HEK293T (cell line): ENCODE measurements around the gene RAB11FIP4.

Experiments
- CTCF ChIA-PET: fragments of 350-600 bp; formaldehyde crosslinking; extraction: SDS; loops from one replicate; lab custom pipeline; 2021; ENCODE audit warnings: antibody characterized with exemption, inconsistent platforms; lab: Yijun Ruan, JAX
- POLR2A ChIA-PET: fragments of 350-600 bp; formaldehyde crosslinking; extraction: SDS; loops from one replicate; lab custom pipeline; 2020; ENCODE audit warnings: antibody characterized with exemption, inconsistent platforms; lab: Yijun Ruan, JAX
- DNase-seq: peaks from one replicate; pipeline ENCODE4 v3.0.0; 2012; ENCODE audit warnings: mixed read lengths; ENCODE audit errors: extremely low spot score
- ARNT ChIP-seq: fragments of 450-650 bp; IDR thresholded peaks from 2 replicates; pipeline ENCODE4 v1.6.1; 2017; ENCODE audit warnings: mild to moderate bottlenecking
- BHLHE40 ChIP-seq: fragments of 450-650 bp; IDR thresholded peaks from 2 replicates; pipeline ENCODE4 v1.6.1; 2016; ENCODE audit warnings: mild to moderate bottlenecking, moderate library complexity, borderline replicate concordance
- CTBP1 ChIP-seq: fragments of 450-650 bp; IDR thresholded peaks from 2 replicates; pipeline ENCODE4 v1.6.1; 2016; ENCODE audit warnings: borderline replicate concordance
- ELF4 ChIP-seq: fragments of 450-650 bp; IDR thresholded peaks from 2 replicates; pipeline ENCODE4 v1.6.1; 2017; ENCODE audit warnings: antibody characterized with exemption
- FOXA1 ChIP-seq: fragments of 450-650 bp; IDR thresholded peaks from 2 replicates; pipeline ENCODE4 v1.6.1; 2016; ENCODE audit warnings: mild to moderate bottlenecking
- FOXK2 ChIP-seq: fragments of 450-650 bp; IDR thresholded peaks from 2 replicates; pipeline ENCODE4 v1.6.1; 2016; ENCODE audit warnings: mild to moderate bottlenecking
- FOXM1 ChIP-seq: fragments of 450-650 bp; IDR thresholded peaks from 2 replicates; pipeline ENCODE4 v1.6.1; 2017; ENCODE audit warnings: mild to moderate bottlenecking, borderline replicate concordance
- HDGF ChIP-seq: fragments of 450-650 bp; IDR thresholded peaks from 2 replicates; pipeline ENCODE4 v1.6.1; 2017; ENCODE audit warnings: antibody characterized with exemption, borderline replicate concordance
- L3MBTL2 ChIP-seq: fragments of 450-650 bp; conservative IDR thresholded peaks from 2 replicates; pipeline ENCODE4 v1.6.1; 2016; ENCODE audit warnings: mild to moderate bottlenecking
- LEF1 ChIP-seq: fragments of 450-650 bp; IDR thresholded peaks from 2 replicates; pipeline ENCODE4 v1.6.1; 2017; ENCODE audit warnings: mild to moderate bottlenecking, borderline replicate concordance
- NFRKB ChIP-seq: fragments of 450-650 bp; IDR thresholded peaks from 2 replicates; pipeline ENCODE4 v1.6.1; 2016; ENCODE audit warnings: mild to moderate bottlenecking, moderate library complexity
- SP1 ChIP-seq: fragments of 450-650 bp; IDR thresholded peaks from 2 replicates; pipeline ENCODE4 v1.6.1; 2017
- SUZ12 ChIP-seq: fragments of 450-650 bp; IDR thresholded peaks from 2 replicates; pipeline ENCODE4 v1.6.1; 2016; ENCODE audit warnings: mild to moderate bottlenecking
- TARDBP ChIP-seq: fragments of 450-650 bp; IDR thresholded peaks from 2 replicates; pipeline ENCODE4 v1.6.1; 2016
- ZNF384 ChIP-seq: fragments of 450-650 bp; IDR thresholded peaks from 2 replicates; pipeline ENCODE4 v1.6.1; 2016
- TF ChIP-seq, protein P1 (sequence below): fragments of 450-650 bp; IDR thresholded peaks from 2 replicates; pipeline ENCODE4 v1.6.1; 2016

The RAB11FIP4 gene

DNA sequence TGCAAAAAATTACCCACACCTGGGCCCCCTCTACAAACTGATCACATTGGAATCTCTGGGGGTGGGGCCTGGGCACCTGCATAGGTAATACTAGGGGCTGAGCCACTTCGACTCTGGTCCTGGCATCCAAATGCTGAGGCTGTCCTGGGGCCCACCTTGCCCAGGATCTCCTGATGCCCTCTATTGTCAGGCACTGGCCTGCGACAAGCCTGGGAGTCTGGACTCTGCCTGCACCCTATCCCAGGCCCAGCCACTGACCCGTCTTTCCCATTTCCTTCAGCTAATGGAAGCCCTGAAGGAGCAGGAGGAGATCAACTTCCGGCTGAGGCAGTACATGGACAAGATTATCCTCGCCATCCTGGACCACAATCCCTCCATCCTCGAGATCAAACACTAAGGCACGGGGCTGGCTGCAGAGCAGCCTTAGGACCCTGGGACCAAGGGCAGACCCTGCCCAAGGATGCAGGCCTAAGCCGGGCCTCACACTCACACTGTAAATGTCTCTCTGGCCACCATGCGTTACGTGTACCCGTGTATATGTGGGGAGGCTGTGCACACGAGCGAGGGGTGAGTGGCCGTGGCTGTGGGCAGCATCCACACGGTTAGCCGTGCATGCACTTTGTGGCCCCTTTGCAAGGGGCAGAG lies 140.0 kb downstream of the RAB11FIP4 start:
- CTCF ChIA-PET: no interaction called here

DNA sequence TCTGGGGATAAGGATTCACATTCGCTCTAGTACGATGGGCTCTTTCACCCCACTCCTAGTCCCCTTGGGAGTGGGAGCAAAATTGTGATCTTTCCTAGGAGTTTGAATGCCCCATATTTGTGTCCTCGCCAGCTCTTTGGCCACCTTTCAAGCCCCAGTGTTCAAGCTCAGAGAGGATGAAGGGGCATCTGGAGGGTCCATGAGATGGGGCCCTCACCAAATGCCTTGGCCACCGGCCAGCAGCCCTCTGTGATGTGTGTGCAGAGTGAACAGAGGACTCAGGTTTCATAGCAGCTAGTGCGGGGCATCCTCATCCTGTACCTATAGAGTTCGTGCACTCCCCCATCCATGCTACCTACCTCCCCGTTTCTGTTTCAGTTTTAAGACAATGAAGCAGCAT lies 140.6 kb downstream of the RAB11FIP4 start:
- DNase-seq: no peak
- POLR2A ChIA-PET: no interaction called here
- CTCF ChIA-PET: no interaction called here
- TF ChIP-seq FOXM1 (no peak), HDGF (no peak), SUZ12 (no peak)
- TF ChIP-seq, protein P1, sequence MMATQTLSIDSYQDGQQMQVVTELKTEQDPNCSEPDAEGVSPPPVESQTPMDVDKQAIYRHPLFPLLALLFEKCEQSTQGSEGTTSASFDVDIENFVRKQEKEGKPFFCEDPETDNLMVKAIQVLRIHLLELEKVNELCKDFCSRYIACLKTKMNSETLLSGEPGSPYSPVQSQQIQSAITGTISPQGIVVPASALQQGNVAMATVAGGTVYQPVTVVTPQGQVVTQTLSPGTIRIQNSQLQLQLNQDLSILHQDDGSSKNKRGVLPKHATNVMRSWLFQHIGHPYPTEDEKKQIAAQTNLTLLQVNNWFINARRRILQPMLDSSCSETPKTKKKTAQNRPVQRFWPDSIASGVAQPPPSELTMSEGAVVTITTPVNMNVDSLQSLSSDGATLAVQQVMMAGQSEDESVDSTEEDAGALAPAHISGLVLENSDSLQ: no peak

More for the DNA sequence above, 140.0 kb downstream of the RAB11FIP4 start:
- DNase-seq: no peak
- POLR2A ChIA-PET: no interaction called here
- TF ChIP-seq ARNT: no peak
- no peak for TF ChIP-seq CTBP1
- TF ChIP-seq FOXK2: no peak
- no peak for TF ChIP-seq FOXA1
- no peak for TF ChIP-seq SUZ12
- TF ChIP-seq ZNF384: no peak
- TF ChIP-seq L3MBTL2: no peak
- TF ChIP-seq LEF1: no peak
- no peak for TF ChIP-seq HDGF
- no peak for TF ChIP-seq NFRKB

GRCh38 chr17:31532526-31532925 lies 141.1 kb downstream of the RAB11FIP4 start:
- ChIA-PET POLR2A (no interaction called here), CTCF (interaction anchor here (1.0 kb wide), 1 partner anchor 15 kb away, joined by 3 read pairs; no protein-coding TSS in a partner anchor)

GRCh38 chr17:31533546-31534155 lies 142.2 kb downstream of the RAB11FIP4 start:
- ChIA-PET CTCF (interaction anchor here (0.6 to 1.7 kb wide), 12 partner anchors 8 to 389 kb away, joined by 3 to 6 read pairs (median 4); no protein-coding TSS in a partner anchor), POLR2A (interaction anchor here (0.8 to 2.7 kb wide), 2 partner anchors 15 to 623 kb away, joined by 3 to 12 read pairs; no protein-coding TSS in a partner anchor)
- no peak for TF ChIP-seq FOXK2
- no peak for TF ChIP-seq L3MBTL2
- TF ChIP-seq NFRKB: no peak
- TF ChIP-seq LEF1: no peak
- no peak for TF ChIP-seq ELF4
- TF ChIP-seq SUZ12: no peak
- DNase-seq: peak; percentile 43

More at GRCh38 chr17:31532526-31532925, 141.1 kb downstream of the RAB11FIP4 start:
- no peak for TF ChIP-seq SUZ12
- TF ChIP-seq ELF4: no peak
- TF ChIP-seq FOXM1: no peak
- no peak for TF ChIP-seq FOXK2
- no peak for TF ChIP-seq SP1
- no peak for TF ChIP-seq ARNT
- TF ChIP-seq, protein P1: no peak
- no peak for TF ChIP-seq L3MBTL2
- TF ChIP-seq FOXA1: no peak
- TF ChIP-seq LEF1: no peak
- TF ChIP-seq CTBP1: no peak
- TF ChIP-seq BHLHE40: no peak
- no peak for DNase-seq

DNA sequence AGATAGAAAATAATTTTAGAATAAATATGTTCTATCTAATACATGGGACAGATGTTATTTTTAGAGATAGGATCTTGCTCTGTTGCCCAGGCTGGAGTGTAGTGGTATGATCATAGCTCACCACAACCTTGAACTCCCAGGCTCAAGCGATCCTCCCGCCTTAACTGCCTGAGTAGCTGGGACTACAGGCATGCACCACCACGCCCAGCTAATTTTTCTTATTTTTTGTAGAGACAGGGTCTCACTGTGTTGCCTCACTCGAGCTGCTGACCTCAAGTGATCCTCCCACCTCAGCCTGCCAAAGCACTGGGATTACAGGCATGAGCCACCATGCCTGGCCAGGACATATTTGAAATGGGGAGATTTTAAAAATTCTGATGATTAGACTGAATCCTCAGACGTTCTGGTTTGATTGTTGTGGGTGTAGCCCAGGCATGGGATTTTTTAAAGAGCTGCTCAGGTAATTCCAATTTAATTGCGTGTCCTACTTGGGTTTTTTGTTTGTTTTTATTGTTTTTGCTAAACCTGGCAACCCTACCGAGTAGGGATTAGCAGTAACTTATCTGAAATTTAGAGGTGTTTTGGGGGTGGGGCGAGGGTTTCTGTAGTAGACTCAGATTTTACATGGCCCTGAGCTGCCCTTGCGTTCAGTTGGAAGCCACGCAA lies 142.9 kb downstream of the RAB11FIP4 start:
- ChIA-PET CTCF (interaction anchor here (0.6 to 1.8 kb wide), 15 partner anchors 8 to 389 kb away, joined by 3 to 6 read pairs (median 4); no protein-coding TSS in a partner anchor), POLR2A (interaction anchor here (0.8 to 2.7 kb wide), 3 partner anchors 10 to 624 kb away, joined by 3 to 12 read pairs (median 4); no protein-coding TSS in a partner anchor)
- no peak for DNase-seq
- TF ChIP-seq BHLHE40 (no peak), FOXA1 (no peak), ELF4 (no peak), TARDBP (no peak), FOXM1 (no peak), SUZ12 (no peak), LEF1 (no peak), L3MBTL2 (no peak), NFRKB (no peak), ZNF384 (no peak), CTBP1 (no peak), ARNT (no peak), SP1 (no peak), FOXK2 (no peak), HDGF (no peak)
- TF ChIP-seq, protein P1: no peak
